Measurements from ENCODE around the gene OTOR.

The OTOR gene

DNA sequence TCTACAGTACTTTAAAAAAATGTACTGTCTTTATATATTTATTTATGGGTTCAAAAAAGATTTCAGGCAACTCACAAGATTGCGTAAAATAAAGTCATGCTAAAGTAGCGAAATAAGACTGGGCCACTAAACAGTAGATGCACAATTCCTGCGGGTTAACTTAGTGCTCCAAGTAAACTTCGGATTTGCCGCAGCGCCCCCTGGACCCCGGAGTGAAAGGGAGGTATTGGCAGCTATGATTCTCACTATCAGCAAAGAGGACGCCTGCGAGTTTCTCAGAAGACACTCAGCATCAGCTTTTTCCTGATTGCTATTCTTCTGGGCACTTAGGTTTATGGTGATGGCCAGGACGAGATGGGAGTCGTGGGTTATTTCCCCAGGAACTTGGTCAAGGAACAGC is 1.4 kb downstream of the OTOR start:
- DNase-seq (ENCODE audit: low spot score): no peak

DNA sequence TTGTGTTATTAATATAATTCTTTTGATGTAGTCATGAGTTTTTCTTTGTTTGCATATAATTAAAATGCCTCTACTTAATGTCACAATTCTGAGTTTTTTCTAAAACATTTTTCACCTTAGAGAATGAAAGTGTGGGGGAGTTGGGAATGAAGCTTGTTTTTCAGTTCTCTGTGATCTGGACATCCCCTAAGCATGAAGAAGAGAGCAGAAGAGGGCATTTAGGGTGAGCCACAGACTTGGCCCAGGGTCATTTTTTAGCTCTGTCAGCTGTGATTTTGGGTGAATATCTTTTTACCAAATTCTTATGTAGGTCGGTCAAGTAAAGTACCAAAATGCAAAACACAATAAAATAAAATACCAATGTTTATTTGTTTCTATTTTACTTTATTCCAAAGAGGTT is 3.9 kb downstream of the OTOR start:
- DNase-seq (ENCODE audit: low spot score): no peak

DNA sequence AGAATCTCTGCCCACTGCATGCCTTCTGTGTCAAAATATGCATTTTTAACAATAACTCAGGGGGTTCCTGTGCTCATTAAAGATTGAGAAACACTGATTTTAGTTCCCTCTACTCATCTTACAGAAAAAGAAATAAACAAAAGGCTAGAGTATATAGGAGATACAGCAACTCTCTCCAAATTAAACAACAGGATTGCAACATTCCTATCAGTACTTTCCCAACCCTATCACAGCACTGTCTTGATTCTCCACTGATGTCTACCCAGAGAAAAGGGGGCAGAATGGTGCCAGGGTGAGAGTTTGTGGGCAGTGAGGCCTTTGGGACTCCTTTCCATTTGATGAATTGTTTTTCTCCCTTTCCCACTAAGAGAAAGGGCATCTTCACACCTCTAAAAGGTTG is 4.7 kb downstream of the OTOR start:
- DNase-seq (ENCODE audit: low spot score): no peak

DNA sequence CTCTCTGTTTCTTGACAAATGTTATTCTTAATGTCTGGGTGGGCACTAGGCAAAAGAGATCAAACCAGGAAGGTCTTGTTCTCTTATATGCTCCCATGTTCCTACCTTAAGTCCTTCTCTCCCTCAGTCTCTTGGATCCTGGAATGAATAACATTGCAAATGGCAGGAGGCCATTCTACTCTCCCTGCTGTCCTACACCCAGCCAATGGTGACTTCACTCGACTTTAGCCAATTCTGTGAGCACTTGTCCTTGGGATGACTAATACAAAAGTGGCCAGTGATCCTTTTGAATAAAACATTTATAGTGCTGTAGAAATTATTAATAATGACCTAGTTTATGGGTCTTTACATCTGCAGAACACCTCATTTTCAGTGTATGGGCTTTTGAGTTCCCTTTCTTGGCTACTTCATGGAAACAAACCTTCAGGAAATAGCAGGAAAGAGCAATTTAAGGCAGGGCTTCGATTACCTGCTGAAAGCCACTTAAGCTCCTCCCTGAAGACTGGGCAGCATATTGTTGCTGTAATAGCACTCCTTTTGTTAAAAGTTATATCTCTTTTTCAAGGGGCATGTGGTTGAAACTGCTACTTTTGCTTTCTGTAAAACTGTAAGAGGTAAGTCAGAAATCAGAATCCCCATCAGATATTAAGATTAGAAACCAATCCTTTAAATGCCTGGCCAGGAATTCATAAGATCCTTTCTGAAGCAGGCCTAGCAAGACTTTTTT is 10.5 kb downstream of the OTOR start:
- DNase-seq (ENCODE audit: low spot score): no peak

DNA sequence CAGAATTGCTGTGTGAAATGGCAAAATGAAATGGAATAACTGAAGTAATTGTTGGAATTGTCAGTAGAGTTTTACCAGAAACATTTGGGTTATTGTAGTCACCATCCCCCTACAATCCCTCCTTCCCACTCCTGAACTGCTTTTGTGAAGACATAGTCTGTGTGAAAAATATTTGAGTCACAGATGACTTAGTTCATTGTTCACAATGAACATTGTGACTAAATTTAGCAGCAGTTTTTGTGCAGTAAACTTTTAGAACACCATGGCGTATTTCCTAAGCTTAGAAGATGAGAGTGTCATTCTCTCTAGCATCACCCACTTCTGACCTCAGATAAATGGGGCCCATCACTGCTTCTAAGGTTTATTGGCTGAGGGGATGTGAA is 11.0 kb downstream of the OTOR start:
- DNase-seq (ENCODE audit: low spot score): no peak

DNA sequence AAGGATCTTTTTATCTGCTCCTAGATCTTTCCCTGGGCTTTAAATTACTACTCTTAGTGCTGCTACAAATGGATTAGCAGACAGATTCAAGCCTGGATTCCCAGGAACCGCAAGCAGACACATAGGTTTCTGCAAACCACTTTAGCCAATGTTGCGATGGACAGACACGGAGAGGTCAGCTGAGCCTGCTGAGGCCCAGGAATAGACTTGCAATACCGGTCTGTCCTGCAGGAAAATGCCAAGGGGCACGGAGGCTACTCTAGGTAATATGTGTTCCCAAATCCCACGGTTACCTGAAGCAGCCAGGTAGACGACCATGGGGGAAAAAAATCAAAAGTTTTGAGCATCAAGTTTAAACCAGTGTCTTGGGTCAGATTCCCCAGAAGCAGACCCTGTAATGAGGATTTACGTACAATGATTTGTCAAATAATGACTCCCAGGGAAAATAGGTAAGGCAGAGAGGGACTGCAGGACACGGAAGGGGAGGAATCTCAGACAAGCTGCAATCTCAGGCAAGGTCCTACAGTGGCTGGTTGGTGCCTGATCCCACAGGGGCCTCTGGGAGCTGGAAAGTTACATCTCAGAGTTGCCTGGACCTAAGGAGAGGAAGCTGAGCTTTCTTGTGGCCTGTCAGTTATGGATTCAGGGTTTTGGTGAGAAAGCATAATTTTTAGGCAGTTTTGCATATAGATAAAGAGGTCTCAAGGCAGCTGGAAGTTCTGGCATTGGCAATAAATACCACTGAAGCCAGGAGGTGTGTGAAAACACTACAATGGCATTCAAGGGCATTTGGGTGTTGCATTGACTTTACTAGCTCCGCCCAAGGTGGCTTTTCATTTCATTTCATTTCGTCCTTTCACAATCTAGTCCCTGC is 12.5 kb downstream of the OTOR start:
- DNase-seq (ENCODE audit: low spot score): no peak

DNA sequence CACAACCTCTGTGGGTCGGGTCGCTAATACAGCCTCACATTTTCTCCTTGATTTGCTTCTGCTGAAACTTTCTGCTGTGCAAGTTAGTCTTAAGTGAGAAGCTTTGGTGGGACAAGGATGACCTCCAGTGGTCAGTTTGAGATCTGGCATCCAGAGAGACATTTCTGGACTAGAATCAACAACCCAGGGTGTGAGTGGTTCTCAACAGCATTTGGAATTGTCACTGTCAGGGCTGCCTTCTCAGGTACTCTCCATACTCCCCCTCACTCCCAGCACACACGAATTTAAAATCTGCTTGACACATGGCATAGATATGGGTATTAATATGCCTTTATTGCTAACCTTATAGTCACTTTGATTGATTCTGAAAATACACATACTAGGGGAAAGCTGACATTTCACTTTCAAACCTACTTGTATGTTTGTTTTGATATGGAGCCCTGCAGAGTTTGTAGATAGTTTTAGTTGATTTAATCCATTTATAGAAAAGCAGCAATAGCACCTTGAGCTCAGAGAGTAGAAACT is 13.2 kb downstream of the OTOR start:
- DNase-seq (ENCODE audit: low spot score): peak; percentile 42

DNA sequence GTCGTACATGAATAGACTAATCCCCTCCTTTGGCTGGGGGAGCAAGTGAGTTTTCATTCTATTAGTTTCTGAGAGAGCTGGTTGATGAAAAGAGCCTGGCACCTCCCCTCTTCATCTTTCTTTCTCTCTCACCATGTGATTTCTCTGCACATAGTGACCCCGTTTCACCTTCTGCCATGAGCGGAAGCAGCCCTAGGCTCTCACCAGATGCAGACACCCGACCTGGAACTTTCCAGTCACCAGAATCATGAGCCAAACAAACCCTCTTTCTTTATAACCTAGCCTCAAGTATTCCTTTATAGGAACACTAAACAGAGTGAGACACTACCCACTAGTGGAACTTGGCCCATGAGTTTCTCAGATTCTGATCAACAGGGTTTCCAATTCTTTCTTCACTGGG is 16.4 kb downstream of the OTOR start:
- DNase-seq (ENCODE audit: low spot score): no peak

DNA sequence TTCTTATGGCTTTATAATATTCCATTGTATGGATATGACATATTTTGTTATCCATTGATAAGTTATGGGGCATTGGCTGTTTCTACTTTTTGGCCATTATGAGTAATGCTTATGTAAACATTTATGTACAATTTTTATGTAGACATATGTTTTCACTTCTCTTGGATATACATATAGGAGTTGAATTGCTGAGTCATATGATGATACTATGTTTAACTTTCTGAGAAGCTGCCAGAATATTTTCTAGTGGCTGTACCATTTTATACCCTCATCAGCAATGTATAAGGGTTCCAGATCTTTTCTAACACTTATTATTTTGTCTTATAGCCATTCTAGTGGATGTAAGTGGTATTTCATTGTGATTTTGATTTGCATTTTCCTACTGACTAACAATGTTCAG is 23.1 kb downstream of the OTOR start:
- no peak for DNase-seq (ENCODE audit: low spot score)

DNA sequence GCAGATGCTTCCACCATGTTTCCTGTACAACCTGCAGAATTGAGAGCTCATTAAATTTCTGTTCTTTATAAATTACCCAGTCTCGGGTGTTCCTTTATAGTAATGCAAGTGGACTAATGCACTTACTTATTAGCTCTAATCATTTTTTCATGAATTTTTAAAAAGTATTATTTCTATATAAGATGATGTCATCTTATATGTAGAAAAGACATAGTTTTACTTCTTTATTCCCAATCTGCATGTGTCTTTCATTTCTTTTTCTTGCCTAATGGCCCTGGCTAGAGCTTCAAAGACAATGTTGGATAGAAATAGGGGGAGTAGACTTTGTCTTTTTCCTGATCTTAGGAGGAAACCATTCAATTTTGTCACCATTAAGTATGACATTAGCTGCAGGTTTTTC is 27.8 kb downstream of the OTOR start:
- DNase-seq (ENCODE audit: low spot score): no peak

DNA sequence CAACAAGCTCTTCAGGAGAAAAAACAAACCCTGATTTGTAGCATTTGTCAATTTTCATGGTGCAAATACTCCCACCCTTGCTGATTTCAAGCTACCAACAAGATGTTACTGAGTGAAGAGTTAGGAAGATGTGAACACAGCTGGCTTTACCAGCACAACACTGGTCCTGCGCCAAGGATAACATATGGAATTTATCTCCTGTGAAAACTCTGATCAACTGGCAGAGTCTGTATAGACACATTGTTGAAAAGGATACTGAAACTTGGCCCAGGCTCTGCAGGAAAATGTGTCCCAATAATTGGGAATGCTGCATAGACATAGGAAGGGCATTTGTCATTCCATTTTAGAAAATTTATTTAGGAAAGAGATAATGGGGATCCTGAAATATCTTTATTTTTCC is 29.0 kb downstream of the OTOR start:
- no peak for DNase-seq (ENCODE audit: low spot score)

DNA sequence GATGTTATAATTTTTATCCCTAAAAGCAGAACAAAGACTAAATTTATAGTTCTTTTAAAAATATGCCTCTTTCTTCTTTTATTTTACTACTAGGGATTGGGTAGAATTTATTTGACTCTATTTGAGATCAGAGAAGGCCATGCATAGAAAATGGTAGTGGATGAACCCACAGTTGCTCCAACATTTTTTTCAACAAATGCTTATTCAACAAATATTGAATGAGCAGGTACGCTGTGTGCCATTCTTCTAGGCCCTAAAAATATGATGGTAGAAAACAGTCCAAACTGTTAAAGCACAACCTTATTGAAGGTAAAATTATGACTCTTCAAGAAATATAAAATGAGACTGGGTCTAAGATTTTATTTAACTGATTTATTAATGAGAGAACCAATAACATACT is 30.0 kb downstream of the OTOR start:
- DNase-seq (ENCODE audit: low spot score): no peak

DNA sequence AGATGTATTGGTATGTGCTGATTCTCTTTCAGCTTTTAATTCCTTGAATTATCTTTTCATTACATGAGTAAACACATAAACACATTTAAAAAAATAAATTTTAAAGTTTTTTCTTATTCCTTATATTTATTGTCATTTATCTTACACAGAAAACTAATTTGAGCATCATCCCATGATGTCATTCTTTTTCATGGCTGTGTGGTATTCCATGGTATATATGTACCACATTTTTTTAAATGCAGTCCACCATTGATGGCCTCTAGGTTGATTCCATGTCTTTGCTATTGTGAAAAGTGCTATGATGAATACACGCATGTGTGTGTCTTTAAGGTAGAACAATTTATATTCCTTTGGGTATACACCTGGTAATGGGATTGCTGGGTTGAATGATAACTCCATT is 33.3 kb downstream of the OTOR start:
- DNase-seq (ENCODE audit: low spot score): no peak

DNA sequence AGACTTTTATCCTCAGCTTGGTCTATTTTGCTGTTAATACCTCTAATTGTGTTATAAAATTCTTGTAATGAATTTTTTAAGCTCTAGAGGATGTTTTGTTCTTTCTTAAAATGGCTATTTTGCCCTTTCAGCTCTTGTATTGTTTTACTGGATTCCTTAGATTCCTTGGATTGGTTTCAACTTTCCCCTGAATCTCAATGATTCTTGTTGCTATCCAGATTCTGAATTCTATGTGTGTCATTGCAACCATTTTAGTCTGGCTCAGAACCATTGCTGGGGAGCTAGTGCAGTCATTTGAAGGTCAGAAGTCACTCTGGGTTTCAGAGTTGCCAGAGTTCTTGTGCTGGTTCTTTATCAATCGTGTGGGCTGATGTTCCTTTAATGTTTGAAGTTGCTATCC is 37.1 kb downstream of the OTOR start:
- no peak for DNase-seq (ENCODE audit: low spot score)
